Tibial artery (tissue), 4 donors: ENCODE measurements around the gene PRKCQ.

Experiments
- DNase-seq, 2 donors: peaks; one replicate each; pipeline ENCODE4 v3.0.0-alpha.2; 2019
- H3K27ac ChIP-seq, 2 donors: fragments of 200-600 bp; sonication (generic) in 1 of 2; 1 replicate in 1 of 2; 2 replicates in 1 of 2; pipeline ENCODE4 v1.5.1; 2018 to 2019; ENCODE audit warnings: mild to moderate bottlenecking in 1 of 2
- H3K27me3 ChIP-seq, 2 donors: fragments of 200-600 bp; sonication (generic) in 1 of 2; one replicate each; pipeline versions ENCODE4 v1.5.1 to v1.6.0; 2016 to 2019
- H3K36me3 ChIP-seq, 3 donors: fragments of 200-600 bp; sonication (generic) in 2 of 3; one replicate each; pipeline ENCODE4 v1.5.1; 2016 to 2019; ENCODE audit warnings: mild to moderate bottlenecking in 2 of 3
- H3K4me1 ChIP-seq, 4 donors: fragments of 200-600 bp; sonication (generic) in 2 of 4; 1 replicate in 3 of 4; 2 replicates in 1 of 4; pipeline ENCODE4 v1.5.1; 2016 to 2019
- H3K4me3 ChIP-seq, 2 donors: fragments of 200-600 bp; sonication (generic) in 1 of 2; 1 replicate in 1 of 2; 2 replicates in 1 of 2; pipeline ENCODE4 v1.5.1; 2018 to 2019; ENCODE audit warnings: mild to moderate bottlenecking in 2 of 2
- H3K9me3 ChIP-seq, 3 donors: fragments of 200-600 bp; sonication (generic) in 1 of 3; one replicate each; pipeline ENCODE4 v1.5.1; 2016 to 2019
- intact Hi-C: fragments of 100-400 bp; cut with DNase I; formaldehyde crosslinking; loops from one replicate; pipeline ENCODE4 v1.15.0; 2023; ENCODE audit warnings: low total_unique reads
- TF ChIP-seq, protein P1 (sequence below), 2 experiments: fragments of 200-600 bp in 1 of 2; fragments of 450-650 bp in 1 of 2; IDR thresholded peaks; one replicate each; pipeline ENCODE4 v1.5.1; 2017 to 2019; ENCODE audit warnings: antibody characterized with exemption in 2 of 2, mild to moderate bottlenecking in 1 of 2, moderate library complexity in 1 of 2

PRKCQ gene

GRCh38 chr10:6602026-6602699 is 22.1 kb upstream of the PRKCQ start:
- Histone ChIP-seq H3K36me3 (no peaks in the 10 kb centered on the region), H3K4me1 (no peaks in the 10 kb centered on the region), H3K4me3 (no peak overlapping the region), H3K9me3 (no peaks in the 10 kb centered on the region), H3K27me3 (peaks cover 0 to 5% of the 10 kb centered on the region in 2 donors), H3K27ac (no peak overlapping the region)
- no peak for DNase-seq
- intact Hi-C loops, result no loop called here
- TF ChIP-seq, protein P1, sequence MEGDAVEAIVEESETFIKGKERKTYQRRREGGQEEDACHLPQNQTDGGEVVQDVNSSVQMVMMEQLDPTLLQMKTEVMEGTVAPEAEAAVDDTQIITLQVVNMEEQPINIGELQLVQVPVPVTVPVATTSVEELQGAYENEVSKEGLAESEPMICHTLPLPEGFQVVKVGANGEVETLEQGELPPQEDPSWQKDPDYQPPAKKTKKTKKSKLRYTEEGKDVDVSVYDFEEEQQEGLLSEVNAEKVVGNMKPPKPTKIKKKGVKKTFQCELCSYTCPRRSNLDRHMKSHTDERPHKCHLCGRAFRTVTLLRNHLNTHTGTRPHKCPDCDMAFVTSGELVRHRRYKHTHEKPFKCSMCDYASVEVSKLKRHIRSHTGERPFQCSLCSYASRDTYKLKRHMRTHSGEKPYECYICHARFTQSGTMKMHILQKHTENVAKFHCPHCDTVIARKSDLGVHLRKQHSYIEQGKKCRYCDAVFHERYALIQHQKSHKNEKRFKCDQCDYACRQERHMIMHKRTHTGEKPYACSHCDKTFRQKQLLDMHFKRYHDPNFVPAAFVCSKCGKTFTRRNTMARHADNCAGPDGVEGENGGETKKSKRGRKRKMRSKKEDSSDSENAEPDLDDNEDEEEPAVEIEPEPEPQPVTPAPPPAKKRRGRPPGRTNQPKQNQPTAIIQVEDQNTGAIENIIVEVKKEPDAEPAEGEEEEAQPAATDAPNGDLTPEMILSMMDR (IDR thresholded peaks at IDR 0.05), result no peak

DNA sequence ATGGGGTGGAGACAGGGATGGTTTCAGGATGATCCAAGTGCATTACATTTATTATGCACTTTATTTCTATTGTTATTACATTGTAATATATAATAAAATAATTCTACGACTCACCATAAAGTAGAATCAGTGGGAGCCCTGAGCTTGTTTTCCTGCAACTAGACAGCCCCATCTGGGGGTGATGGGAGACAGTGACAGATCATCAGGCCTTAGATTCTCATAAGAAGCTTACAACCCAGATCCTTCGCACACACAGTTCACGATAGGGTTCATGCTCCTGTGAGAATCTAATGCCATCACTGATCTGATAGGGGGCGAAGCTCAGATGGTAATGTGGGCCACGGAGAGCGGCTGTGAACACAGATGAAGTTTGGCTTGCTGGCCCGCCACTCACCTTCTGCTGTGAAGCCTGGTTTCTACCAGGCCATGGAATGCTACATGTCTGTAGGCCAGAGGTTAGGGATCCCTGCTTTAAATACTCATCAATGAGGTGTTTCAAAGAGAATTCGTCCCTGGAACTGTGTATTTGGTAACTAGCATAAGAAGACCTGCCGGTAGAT is 21.2 kb upstream of the PRKCQ start:
- no peaks in the 10 kb centered on the region for H3K4me1 ChIP-seq
- peaks cover 0 to 5% of the 10 kb centered on the region in 2 donors for H3K27me3 ChIP-seq
- no peaks in the 10 kb centered on the region for H3K36me3 ChIP-seq
- H3K9me3 ChIP-seq, result no peaks in the 10 kb centered on the region
- no peak overlapping the region for H3K4me3 ChIP-seq
- intact Hi-C loops, result no loop called here
- TF ChIP-seq, protein P1 (IDR thresholded peaks at IDR 0.05), result no peak
- no peak for DNase-seq
- no peak overlapping the region for H3K27ac ChIP-seq

- intact Hi-C loops, result no loop called here
- H3K4me1 ChIP-seq, result no peaks in the 10 kb centered on the region
- H3K4me3 ChIP-seq, result no peak overlapping the region
- TF ChIP-seq, protein P1 (IDR thresholded peaks at IDR 0.05), result no peak
- DNase-seq, result no peak
- H3K27ac ChIP-seq, result no peak overlapping the region
- no peaks in the 10 kb centered on the region for H3K36me3 ChIP-seq
- H3K27me3 ChIP-seq, result peaks cover 0 to 5% of the 10 kb centered on the region in 2 donors
- no peaks in the 10 kb centered on the region for H3K9me3 ChIP-seq
Measured at GRCh38 chr10:6600224-6600987, 20.3 kb upstream of the PRKCQ start.

GRCh38 chr10:6598679-6599078 is 18.6 kb upstream of the PRKCQ start:
- no peak overlapping the region for H3K27ac ChIP-seq

DNA sequence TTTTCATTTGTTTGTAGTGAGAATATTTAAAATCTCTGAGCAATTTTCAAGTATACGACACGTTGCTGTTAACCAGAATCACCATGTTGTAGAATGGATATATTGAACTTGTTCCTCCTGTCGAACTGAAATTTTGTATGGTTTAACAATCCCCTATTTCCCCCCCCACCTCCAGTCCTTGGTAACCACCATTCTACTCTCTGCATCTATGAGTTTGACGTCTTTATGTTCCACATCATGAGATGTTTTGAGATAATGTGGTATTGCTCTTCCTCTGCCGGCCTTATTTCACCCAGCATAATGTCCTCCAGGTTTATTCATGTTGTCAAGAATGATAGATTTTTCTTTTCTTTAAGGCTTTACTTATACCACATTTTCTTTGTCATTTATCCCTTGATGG is 17.4 kb upstream of the PRKCQ start:
- Histone ChIP-seq H3K36me3 (no peaks in the 10 kb centered on the region), H3K9me3 (no peaks in the 10 kb centered on the region), H3K4me1 (no peaks in the 10 kb centered on the region), H3K27ac (no peak overlapping the region), H3K4me3 (no peak overlapping the region), H3K27me3 (no peaks in the 10 kb centered on the region)
- intact Hi-C loops, result no loop called here
- no peak for DNase-seq
- TF ChIP-seq, protein P1 (IDR thresholded peaks at IDR 0.05), result no peak

More at GRCh38 chr10:6598679-6599078, 18.6 kb upstream of the PRKCQ start:
- TF ChIP-seq, protein P1 (IDR thresholded peaks at IDR 0.05), result no peak
- intact Hi-C loops, result no loop called here
- no peak for DNase-seq
- Histone ChIP-seq H3K4me1 (no peaks in the 10 kb centered on the region), H3K36me3 (no peaks in the 10 kb centered on the region), H3K9me3 (no peaks in the 10 kb centered on the region), H3K4me3 (no peak overlapping the region), H3K27me3 (no peaks in the 10 kb centered on the region)
